GM19372 (cell line): ENCODE measurements around the gene GREB1.

ENCODE experiments used
- ATAC-seq: cut with Tn5 transposase; IDR thresholded peaks from one replicate; pipeline ENCODE4 v1.9.1; 2021; ENCODE audit warnings: mild to moderate bottlenecking, low read depth, moderate library complexity; ENCODE audit not compliant: unreplicated experiment

GREB1 gene

DNA sequence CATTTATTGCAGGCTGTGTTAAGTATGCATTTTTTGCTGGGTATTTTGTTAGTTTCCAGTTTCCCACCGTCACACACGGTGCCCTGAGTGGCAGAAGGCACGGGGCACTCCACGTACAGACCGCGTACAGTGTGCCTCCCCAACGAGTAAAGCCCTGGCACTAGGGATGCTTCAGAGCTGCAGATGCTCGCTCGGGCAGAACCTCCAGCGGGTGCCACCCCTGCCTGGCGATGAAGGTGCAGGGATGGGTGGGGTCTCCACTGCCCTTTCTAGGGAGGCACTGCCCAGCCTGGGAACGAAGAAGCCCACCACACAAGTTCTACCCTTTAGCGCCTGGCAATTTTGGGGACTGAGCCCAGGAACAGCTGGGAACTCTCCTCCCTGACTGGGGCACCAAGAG is 4.1 kb downstream of the GREB1 start:
- no peak for ATAC-seq

- no peak for ATAC-seq
Observed at GRCh38 chr2:11539317-11540147, 5.7 kb downstream of the GREB1 start.

- no peak for ATAC-seq
Observed at GRCh38 chr2:11540148-11540995, 6.5 kb downstream of the GREB1 start.

GRCh38 chr2:11540996-11541692 is 7.3 kb downstream of the GREB1 start:
- ATAC-seq = no peak

DNA sequence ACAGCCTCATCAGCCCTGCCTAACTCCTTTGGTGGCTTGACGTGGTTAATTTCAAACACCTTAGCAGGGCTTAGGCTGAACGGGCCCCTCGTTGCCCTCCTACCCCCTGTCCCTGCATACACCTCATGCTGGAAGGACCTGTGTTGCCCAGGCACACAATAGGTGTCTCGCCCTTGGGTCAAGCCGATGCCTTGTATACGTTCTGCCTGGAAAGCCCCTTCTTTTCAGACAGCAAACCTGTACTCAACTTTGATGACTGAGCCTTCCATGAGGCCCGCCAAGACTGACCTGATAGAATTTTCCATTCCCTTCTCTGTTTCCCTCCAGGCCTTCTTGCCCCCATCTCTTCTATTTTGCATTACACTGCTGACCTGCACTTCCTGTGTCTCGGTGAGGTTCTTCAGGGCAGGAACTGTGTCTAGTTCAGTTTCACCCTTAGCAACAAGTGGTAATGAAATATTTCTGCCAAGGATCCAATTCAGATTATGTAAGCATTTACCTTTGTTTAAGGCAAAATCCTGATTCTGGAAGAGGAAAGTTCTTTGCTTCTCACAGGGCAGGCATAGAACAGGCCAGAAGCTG is 7.9 kb downstream of the GREB1 start:
- ATAC-seq = no peak

DNA sequence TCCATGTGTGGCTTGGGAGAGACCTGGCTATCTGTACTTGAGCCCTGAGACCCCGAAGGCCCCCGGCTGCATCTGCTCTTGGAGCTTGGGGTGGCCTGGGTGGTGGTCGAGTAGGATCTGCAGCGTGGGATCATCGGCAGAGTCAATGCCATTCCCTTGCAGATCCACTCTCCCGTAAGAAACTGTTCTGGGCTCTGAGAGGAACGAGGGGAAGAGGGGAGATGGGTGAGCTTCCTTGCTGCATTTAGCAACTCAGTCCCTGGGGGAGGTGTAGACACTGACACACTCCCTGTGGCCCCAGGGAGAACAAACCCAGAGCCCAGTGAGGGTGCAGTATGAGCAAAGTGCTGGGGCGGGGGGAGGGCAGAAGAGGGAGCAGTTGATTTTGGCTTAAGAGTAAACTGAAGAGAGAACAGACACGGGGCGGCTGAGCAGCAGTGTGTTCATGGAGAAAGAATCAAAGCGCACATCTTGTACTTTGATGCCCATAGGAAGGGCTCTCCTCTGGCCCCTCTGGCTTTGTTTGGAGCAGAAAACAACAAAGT is 8.5 kb downstream of the GREB1 start:
- ATAC-seq = no peak

GRCh38 chr2:11543337-11544216 is 9.7 kb downstream of the GREB1 start:
- ATAC-seq = no peak

GRCh38 chr2:11546072-11546471 is 12.2 kb downstream of the GREB1 start:
- ATAC-seq = no peak

DNA sequence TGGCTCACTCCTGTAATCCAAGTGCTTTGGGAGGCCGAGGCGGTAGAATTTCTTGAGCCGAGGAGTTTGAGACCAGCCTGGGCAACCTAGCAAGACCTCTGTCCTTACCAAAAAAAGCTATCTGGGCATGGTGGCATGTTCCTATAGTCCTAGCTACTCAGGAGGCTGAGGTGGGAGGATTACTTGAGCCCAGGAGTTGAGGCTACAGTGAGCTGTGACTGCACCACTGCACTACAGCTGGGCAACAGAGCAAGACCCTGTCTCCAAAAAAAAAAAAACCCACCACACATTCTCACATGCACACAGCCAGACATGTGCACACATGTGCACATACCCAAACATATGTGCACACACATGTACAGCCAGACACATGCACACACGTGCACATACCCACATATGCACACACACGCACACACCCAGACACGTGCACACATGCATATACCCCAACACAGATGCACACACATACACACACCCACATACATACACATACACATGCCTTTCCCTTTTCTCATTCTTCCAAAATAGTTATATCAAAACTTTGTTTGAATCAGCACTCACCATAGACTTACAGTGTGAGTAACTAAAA is 14.2 kb downstream of the GREB1 start:
- no peak for ATAC-seq

GRCh38 chr2:11550302-11550701 is 16.5 kb downstream of the GREB1 start:
- no peak for ATAC-seq

- ATAC-seq = no peak
Observed at GRCh38 chr2:11550901-11551568, 17.2 kb downstream of the GREB1 start.

DNA sequence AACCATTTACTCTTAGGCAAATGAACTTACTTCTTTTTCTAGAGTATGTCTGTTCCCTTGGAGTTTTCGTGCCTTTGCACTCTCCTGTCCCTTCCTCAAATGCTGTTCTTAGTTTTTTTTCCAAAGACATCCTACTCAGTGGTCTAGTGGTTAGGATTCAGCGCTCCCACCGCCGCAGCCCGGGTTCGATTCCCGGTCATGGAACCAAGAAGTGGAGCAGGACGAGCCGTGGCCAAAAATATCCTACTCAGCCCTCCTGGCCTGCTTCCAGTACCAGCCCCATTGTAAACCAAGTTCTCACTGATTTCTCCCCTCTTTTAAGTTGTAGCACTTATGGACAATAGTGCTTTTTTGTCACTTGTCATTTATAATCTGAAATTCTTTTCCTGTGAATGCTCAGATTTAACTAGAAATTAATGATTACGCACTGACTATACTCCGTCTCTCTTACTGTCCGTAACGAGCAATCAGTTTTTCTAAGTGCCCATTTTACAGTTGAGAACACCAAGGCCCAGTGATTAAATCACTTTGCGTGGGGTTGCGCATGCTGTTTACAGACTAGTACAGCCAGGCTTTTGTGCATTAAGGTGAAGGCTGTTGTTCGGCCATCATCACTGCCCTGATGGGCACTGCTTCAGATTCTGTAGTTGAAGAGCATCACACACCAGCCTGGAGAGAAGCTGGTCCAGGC is 17.9 kb downstream of the GREB1 start:
- ATAC-seq = no peak

GRCh38 chr2:11552260-11552638 is 18.4 kb downstream of the GREB1 start:
- ATAC-seq = no peak

- ATAC-seq = no peak
Observed at GRCh38 chr2:11553661-11554398, 20.0 kb downstream of the GREB1 start.

GRCh38 chr2:11554399-11554716 is 20.5 kb downstream of the GREB1 start:
- no peak for ATAC-seq

- ATAC-seq = no peak
Observed at GRCh38 chr2:11556101-11556806, 22.4 kb downstream of the GREB1 start.
